WTC11 (cell line): ENCODE measurements around the gene MFSD12. TPM values are rescaled to one million over a fixed set of nuclear protein-coding genes. Genes with fewer than 3 reads are reported as not detected.
"Not testable (repeated sequence)": the region's sequence is repeated elsewhere in the genome, so short reads cannot be mapped to it uniquely, and the experiment has no call there.

Experiments used
- ATAC-seq: fragments of 200-7000 bp; cut with Tn5 transposase; 2 replicates; pipeline ENCODE4 v1.10.0; 2021; ENCODE audit warnings: mild to moderate bottlenecking, moderate library complexity
- CTCF ChIA-PET: fragments of 300-600 bp; sonication (Branson Sonifier 250); formaldehyde crosslinking; loops from one replicate; lab custom pipeline; 2021; ENCODE audit warnings: antibody characterized with exemption; lab: Charles Lee
- POLR2A ChIA-PET: fragments of 350-600 bp; sonication (Branson Sonifier 250); formaldehyde crosslinking; loops from one replicate; lab custom pipeline; 2021; ENCODE audit warnings: antibody characterized with exemption; lab: Charles Lee
- DNase-seq: peaks from one replicate; pipeline ENCODE4 v3.0.0; 2021; ENCODE audit warnings: low spot score
- H3K27ac Mint-ChIP-seq: 2 replicates; pipeline ENCODE4 v1.8.0; 2021; ENCODE audit warnings: mixed read lengths
- H3K27me3 Mint-ChIP-seq: 2 replicates; pipeline ENCODE4 v1.8.0; 2021; ENCODE audit warnings: low read depth, mild to moderate bottlenecking, moderate library complexity, mixed read lengths
- H3K36me3 Mint-ChIP-seq: 2 replicates; pipeline ENCODE4 v1.8.0; 2021; ENCODE audit warnings: mixed read lengths
- H3K4me1 Mint-ChIP-seq: 2 replicates; pipeline ENCODE4 v1.8.0; 2022; ENCODE audit warnings: mixed read lengths
- H3K4me3 Mint-ChIP-seq: 2 replicates; pipeline ENCODE4 v1.8.0; 2021; ENCODE audit warnings: mild to moderate bottlenecking, moderate library complexity, mixed read lengths
- H3K9me3 Mint-ChIP-seq: 2 replicates; pipeline ENCODE4 v1.8.0; 2021; ENCODE audit warnings: mixed read lengths
- TCF7 ChIP-seq: sonication (generic); formaldehyde crosslinking; IDR thresholded peaks from 2 replicates; pipeline ENCODE4 v1.8.0; 2022; ENCODE audit warnings: mild to moderate bottlenecking, low read depth, missing genetic modification reagents, moderate library complexity
- TP53 ChIP-seq: sonication (generic); formaldehyde crosslinking; IDR thresholded peaks from 2 replicates; pipeline ENCODE4 v1.8.1; 2023; ENCODE audit warnings: mild to moderate bottlenecking, missing genetic modification reagents
- ZNF423 ChIP-seq: fragments of 250-450 bp; sonication (Bioruptor Pico); IDR thresholded peaks from 2 replicates; pipeline ENCODE4 v2.1.2; 2022; ENCODE audit warnings: mild to moderate bottlenecking, moderate library complexity
- total RNA-seq: library from RNA; stranded (reverse); gene quantifications from 3 replicates; pipeline ENCODE4 v1.2.3, GENCODE V29; 2021
- TF ChIP-seq, protein P1 (sequence below): fragments of 200-600 bp; IDR thresholded peaks from 2 replicates; pipeline ENCODE4 v1.8.0; 2022; ENCODE audit warnings: antibody characterized with exemption
- TF ChIP-seq, protein P2 (sequence below): sonication (generic); formaldehyde crosslinking; IDR thresholded peaks from 2 replicates; pipeline ENCODE4 v1.8.1; 2023; ENCODE audit warnings: mild to moderate bottlenecking, missing genetic modification reagents, moderate library complexity
- TF ChIP-seq, protein P3 (sequence below): sonication (generic); formaldehyde crosslinking; IDR thresholded peaks from 2 replicates; pipeline ENCODE4 v1.8.1; 2023; ENCODE audit warnings: mild to moderate bottlenecking, missing genetic modification reagents, borderline replicate concordance

MFSD12 gene
- total RNA-seq, 1 experiment from 2014 or later, result 59.9 TPM

DNA sequence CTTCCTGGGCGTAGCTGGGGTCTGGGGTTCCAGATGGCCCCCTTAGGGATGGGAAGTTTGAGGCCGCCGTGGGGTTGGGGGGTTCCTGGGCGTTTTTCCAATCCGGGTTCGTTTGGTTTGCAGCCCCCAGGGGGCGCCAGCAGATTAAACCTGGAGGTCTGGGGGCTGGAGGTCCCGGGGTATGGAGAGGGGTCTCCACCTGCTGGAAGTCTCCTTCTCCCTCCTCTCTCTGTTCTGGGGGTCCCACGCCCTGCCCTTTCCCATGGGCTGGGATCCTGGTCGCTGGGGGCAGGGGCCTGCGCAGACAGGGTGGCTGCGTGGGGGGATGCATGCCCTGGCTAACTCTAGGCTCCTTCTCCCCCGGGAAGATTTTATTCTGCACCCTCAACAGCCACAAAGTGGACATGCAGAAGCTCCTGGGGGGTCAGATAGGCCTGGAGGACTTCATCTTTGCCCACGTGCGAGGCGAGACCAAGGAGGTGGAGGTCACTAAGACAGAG lies 28.8 kb upstream of the MFSD12 start:
- TF ChIP-seq, protein P1, sequence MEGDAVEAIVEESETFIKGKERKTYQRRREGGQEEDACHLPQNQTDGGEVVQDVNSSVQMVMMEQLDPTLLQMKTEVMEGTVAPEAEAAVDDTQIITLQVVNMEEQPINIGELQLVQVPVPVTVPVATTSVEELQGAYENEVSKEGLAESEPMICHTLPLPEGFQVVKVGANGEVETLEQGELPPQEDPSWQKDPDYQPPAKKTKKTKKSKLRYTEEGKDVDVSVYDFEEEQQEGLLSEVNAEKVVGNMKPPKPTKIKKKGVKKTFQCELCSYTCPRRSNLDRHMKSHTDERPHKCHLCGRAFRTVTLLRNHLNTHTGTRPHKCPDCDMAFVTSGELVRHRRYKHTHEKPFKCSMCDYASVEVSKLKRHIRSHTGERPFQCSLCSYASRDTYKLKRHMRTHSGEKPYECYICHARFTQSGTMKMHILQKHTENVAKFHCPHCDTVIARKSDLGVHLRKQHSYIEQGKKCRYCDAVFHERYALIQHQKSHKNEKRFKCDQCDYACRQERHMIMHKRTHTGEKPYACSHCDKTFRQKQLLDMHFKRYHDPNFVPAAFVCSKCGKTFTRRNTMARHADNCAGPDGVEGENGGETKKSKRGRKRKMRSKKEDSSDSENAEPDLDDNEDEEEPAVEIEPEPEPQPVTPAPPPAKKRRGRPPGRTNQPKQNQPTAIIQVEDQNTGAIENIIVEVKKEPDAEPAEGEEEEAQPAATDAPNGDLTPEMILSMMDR, result peak; percentile 62; the same call in 1 of the 2 replicates
- TF ChIP-seq, protein P2, sequence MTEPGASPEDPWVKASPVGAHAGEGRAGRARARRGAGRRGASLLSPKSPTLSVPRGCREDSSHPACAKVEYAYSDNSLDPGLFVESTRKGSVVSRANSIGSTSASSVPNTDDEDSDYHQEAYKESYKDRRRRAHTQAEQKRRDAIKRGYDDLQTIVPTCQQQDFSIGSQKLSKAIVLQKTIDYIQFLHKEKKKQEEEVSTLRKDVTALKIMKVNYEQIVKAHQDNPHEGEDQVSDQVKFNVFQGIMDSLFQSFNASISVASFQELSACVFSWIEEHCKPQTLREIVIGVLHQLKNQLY, result no peak
- TF ChIP-seq, all 79 proteins: peak for 1
- no peaks in the 10 kb centered on the region for H3K4me1 Mint-ChIP-seq
- ATAC-seq (peak; percentile 76), DNase-seq (peak; percentile 77)
- H3K27me3 Mint-ChIP-seq, result peaks cover 52% of the 10 kb centered on the region
- ChIA-PET CTCF (interaction anchor here (0.5 to 3.8 kb wide), 15 partner anchors 9 to 401 kb away, joined by 3 to 44 read pairs (median 4); partner anchors contain the start of gene HMG20B), POLR2A (interaction anchor here (1.0 kb wide), 1 partner anchor 9 kb away, joined by 3 read pairs; no protein-coding TSS in a partner anchor)
- H3K9me3 Mint-ChIP-seq, result peaks cover 9% of the 10 kb centered on the region
- H3K27ac Mint-ChIP-seq, result no peak overlapping the region
- H3K36me3 Mint-ChIP-seq, result 0 out of 2 replicates have a peak, but pooled peaks cover 2% of the 10 kb centered on the region
- peak overlapping the region; percentile 49 for H3K4me3 Mint-ChIP-seq

DNA sequence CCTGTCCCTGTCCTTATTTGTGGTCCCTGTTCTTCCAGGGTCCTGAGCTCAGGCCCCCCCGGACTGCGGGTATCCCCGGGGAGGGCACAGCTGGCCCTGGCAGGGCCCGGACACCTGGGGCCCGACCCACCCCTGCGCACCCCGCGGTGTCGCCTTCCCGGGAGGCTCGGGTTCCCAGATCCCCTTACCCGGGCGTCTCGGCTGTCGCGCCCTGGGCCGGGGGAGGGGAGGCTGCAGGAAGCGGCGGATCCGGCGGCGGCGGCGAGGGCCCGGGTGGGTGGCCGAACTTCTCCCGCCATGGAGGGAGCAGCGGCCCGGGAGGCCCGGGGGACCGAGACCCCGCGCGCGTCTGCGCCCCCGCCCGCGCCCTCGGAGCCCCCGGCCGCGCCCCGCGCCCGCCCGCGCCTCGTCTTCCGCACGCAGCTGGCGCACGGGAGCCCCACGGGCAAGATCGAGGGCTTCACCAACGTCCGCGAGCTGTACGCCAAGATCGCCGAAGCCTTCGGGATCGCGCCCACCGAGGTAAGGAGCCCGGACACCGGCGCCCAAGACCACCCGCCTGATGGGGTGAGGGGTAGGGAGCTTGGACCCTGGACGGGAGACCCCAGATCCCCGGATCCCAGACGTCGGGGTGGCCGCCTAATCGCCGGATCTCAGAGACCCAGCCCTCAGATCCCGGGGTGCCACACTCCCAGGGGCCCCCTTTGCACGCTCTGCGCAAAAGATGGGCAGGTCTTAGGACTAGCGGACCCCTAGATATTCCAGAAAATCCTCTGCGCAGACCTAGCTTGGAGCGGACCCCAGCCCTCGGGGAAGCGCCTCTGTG lies 28.1 kb upstream of the MFSD12 start, which contains the start of gene GIPC3:
GIPC3 (plus strand) TSS at position 178 of the 826 bp plus-strand sequence; CDS start at position 298, 120 bp downstream.
- H3K27me3 Mint-ChIP-seq, result peaks cover 55% of the 10 kb centered on the region
- peaks cover 4% of the 10 kb centered on the region for H3K9me3 Mint-ChIP-seq
- H3K4me1 Mint-ChIP-seq, result no peaks in the 10 kb centered on the region
- DNase-seq, result peak; percentile 44
- CTCF ChIA-PET, result interaction anchor here (0.5 to 3.8 kb wide), 17 partner anchors 8 to 402 kb away, joined by 3 to 44 read pairs (median 4); partner anchors contain the start of gene HMG20B
- no peak within 1 kb of the TSS for H3K27ac Mint-ChIP-seq
- TF ChIP-seq TP53 (CRISPR knock-in tag) (no peak), ZNF423 (CRISPR knock-in tag) (peak; percentile 70; the same call in 1 of the 2 replicates), TCF7 (no peak)
- TF ChIP-seq, protein P3, sequence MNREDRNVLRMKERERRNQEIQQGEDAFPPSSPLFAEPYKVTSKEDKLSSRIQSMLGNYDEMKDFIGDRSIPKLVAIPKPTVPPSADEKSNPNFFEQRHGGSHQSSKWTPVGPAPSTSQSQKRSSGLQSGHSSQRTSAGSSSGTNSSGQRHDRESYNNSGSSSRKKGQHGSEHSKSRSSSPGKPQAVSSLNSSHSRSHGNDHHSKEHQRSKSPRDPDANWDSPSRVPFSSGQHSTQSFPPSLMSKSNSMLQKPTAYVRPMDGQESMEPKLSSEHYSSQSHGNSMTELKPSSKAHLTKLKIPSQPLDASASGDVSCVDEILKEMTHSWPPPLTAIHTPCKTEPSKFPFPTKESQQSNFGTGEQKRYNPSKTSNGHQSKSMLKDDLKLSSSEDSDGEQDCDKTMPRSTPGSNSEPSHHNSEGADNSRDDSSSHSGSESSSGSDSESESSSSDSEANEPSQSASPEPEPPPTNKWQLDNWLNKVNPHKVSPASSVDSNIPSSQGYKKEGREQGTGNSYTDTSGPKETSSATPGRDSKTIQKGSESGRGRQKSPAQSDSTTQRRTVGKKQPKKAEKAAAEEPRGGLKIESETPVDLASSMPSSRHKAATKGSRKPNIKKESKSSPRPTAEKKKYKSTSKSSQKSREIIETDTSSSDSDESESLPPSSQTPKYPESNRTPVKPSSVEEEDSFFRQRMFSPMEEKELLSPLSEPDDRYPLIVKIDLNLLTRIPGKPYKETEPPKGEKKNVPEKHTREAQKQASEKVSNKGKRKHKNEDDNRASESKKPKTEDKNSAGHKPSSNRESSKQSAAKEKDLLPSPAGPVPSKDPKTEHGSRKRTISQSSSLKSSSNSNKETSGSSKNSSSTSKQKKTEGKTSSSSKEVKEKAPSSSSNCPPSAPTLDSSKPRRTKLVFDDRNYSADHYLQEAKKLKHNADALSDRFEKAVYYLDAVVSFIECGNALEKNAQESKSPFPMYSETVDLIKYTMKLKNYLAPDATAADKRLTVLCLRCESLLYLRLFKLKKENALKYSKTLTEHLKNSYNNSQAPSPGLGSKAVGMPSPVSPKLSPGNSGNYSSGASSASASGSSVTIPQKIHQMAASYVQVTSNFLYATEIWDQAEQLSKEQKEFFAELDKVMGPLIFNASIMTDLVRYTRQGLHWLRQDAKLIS (CRISPR knock-in tag), result no peak
- TF ChIP-seq, all 79 proteins: peak for 1
- H3K36me3 Mint-ChIP-seq, result 0 out of 2 replicates have a peak, but pooled peaks cover 2% of the 10 kb centered on the region
- H3K4me3 Mint-ChIP-seq, result peak within 1 kb of the TSS; percentile 49
- POLR2A ChIA-PET, result interaction anchor here (1.0 kb wide), 1 partner anchor 9 kb away, joined by 3 read pairs; no protein-coding TSS in a partner anchor
- peak; percentile 31 for ATAC-seq

DNA sequence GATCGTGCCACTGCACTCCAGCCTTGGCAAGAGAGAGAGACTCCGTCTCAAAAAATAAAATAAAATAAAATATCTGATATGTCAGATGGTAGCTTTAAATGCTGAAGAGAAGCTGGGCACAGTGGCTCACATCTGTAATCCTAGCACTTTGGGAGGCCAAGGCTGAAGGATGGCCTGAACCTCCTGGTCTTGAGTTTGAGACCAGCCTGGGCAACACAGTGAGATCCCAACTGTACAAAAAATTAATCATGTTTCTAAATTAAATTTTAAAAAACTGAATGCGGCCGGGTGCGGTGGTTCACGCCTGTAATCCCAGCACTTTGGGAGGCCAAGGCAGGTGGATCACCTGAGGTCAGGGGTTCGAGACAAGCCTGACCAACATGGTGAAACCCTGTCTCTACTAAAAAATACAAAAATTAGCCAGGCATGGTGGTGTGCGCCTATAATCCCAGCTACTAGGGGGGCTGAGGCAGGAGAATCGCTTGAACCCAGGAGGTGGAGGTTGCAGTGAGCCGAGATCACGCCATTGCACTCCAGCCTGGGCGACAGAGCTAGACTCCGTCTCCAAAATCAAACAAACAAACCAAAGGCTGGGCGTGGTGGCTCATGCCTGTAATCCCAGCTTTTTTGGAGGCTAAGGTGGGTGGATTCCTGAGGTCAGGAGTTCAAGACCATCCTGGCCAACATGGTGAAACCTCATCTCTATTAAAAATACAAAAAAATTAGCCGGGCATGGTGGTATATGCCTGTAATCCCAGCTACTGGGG lies 26.8 kb upstream of the MFSD12 start:
- CTCF ChIA-PET, result interaction anchor here (1.2 to 3.8 kb wide), 7 partner anchors 7 to 70 kb away, joined by 3 to 44 read pairs (median 5); no protein-coding TSS in a partner anchor
- not testable (repeated sequence) for H3K9me3 Mint-ChIP-seq, H3K4me1 Mint-ChIP-seq, ATAC-seq, DNase-seq, H3K36me3 Mint-ChIP-seq, H3K27ac Mint-ChIP-seq
- POLR2A ChIA-PET, result interaction anchor here (0.6 kb wide), 1 partner anchor 115 kb away, joined by 3 read pairs; no protein-coding TSS in a partner anchor
- H3K27me3 Mint-ChIP-seq, result peaks cover 65% of the 10 kb centered on the region
- H3K4me3 Mint-ChIP-seq, result 0 out of 2 replicates have a peak overlapping the region, but pooled peaks have one; percentile 14

DNA sequence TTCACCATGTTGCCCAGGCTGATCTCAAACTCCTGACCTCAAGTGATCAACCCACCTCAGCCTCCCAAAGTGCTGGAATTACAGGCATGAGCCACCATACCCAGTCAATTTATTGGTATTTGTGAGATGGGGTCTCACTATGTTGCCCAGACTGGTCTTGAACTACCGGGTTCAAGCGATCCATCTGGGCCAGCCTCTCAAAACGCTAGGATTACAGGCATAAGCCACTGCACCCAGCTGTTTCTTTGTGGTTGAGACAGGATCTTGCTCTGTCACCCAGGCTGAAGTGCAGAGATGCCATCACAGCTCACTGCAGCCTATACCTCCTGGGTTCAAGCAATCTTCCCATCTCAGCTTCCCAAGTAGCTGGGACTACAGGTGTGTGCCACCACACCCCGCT lies 24.4 kb upstream of the MFSD12 start:
- ATAC-seq, H3K4me1 Mint-ChIP-seq, H3K36me3 Mint-ChIP-seq, H3K27ac Mint-ChIP-seq, H3K9me3 Mint-ChIP-seq, DNase-seq, POLR2A ChIA-PET, H3K4me3 Mint-ChIP-seq: not testable (repeated sequence)
- CTCF ChIA-PET, result interaction anchor here (0.5 to 1.6 kb wide), 2 partner anchors 8 to 1821 kb away, joined by 3 to 6 read pairs; no protein-coding TSS in a partner anchor
- H3K27me3 Mint-ChIP-seq, result peaks cover 60% of the 10 kb centered on the region
